ENCODE data around the gene CDHR3. TPM values are rescaled to one million over a fixed set of nuclear protein-coding genes. Genes with fewer than 3 reads are reported as not detected.
A peak's percentile ranks its signal among the peaks of the same experiment; 100 is the strongest.

CDHR3 gene
- total and polyA plus RNA-seq, 2 donors (not counting 3 experiments of a cell fraction or from before 2014, with no cell fraction given): 0.46 to 2.3 TPM

- H3K9me1 ChIP-seq (replicated peaks; ENCODE audit: control insufficient read depth, extremely low read depth, insufficient read depth, low read length): no peaks in the 10 kb centered on the region
- no peaks in the 10 kb centered on the region for H3K9me3 ChIP-seq (replicated peaks; ENCODE audit: control insufficient read depth, insufficient read depth, low read length)
- H3K4me1 ChIP-seq (ENCODE audit: control insufficient read depth, extremely low read depth, insufficient read depth, low read length): no peaks in the 10 kb centered on the region
- no peak for TF ChIP-seq POLR2A (IDR thresholded peaks at IDR 0.05; ENCODE audit: low read depth, low read length)
- no peak for TF ChIP-seq CTCF (IDR thresholded peaks at IDR 0.05; ENCODE audit: extremely low read depth in 1 of 2, insufficient read depth in 1 of 2, low read depth in 1 of 2, low read length in 2 of 2)
- no peak overlapping the region for H3K27ac ChIP-seq (ENCODE audit: insufficient read depth, low read depth, low read length)
- no peak overlapping the region for H3K4me2 ChIP-seq (ENCODE audit: insufficient read depth, low read length)
- dilution Hi-C loops (cut with MboI; ENCODE audit: extremely low pct_ligation_motif_present, low sequenced_read_pairs): no loop called here
- no peaks in the 10 kb centered on the region for H4K20me1 ChIP-seq (replicated peaks; ENCODE audit: control insufficient read depth, extremely low read depth, insufficient read depth, low read length)
- FAIRE-seq (no peak), DNase-seq (ENCODE audit: low read depth, low spot score) (no peak)
- H2AFZ ChIP-seq (ENCODE audit: low read depth, low read length): no peak overlapping the region
- CTCF ChIA-PET: interaction anchor here (1.1 to 6.0 kb wide), 6 partner anchors 115 to 387 kb away, joined by 3 to 72 read pairs (median 5); no protein-coding TSS in a partner anchor
- POLR2A ChIA-PET: no interaction called here
- intact Hi-C loops (cut with micrococcal nuclease): loop anchor here (5.0 to 10.0 kb wide), 3 partner anchors 352 to 635 kb away; no protein-coding TSS in a partner anchor
- BruUV-seq (replicated peaks): no TSS peak
- no peak overlapping the region for H3K9ac ChIP-seq (replicated peaks; ENCODE audit: extremely low read depth, insufficient read depth, low read length)
- no peak overlapping the region for H3K4me3 ChIP-seq (replicated peaks in 1 of 3; ENCODE audit: insufficient read depth in 1 of 3, low read depth in 1 of 3, low read length in 3 of 3)
- no peaks in the 10 kb centered on the region for H3K79me2 ChIP-seq (ENCODE audit: control insufficient read depth, insufficient read depth, low read length)
- peaks cover 2% of the 10 kb centered on the region in 2 experiments for H3K27me3 ChIP-seq (ENCODE audit: control insufficient read depth in 2 of 2, insufficient read depth in 2 of 2, low read length in 2 of 2)
- no peaks in the 10 kb centered on the region for H3K36me3 ChIP-seq (ENCODE audit: control insufficient read depth in 2 of 2, extremely low read depth in 1 of 2, insufficient read depth in 2 of 2, low read length in 2 of 2)
These were observed 76.5 kb downstream of the CDHR3 start for GRCh38 chr7:106039486-106040060.

GRCh38 chr7:106041140-106041717 lies 78.2 kb downstream of the CDHR3 start:
- ChIA-PET CTCF (interaction anchor here (0.9 to 6.0 kb wide), 19 partner anchors 10 to 496 kb away, joined by 3 to 72 read pairs (median 4); no protein-coding TSS in a partner anchor), POLR2A (no interaction called here)
- BruUV-seq (replicated peaks): no TSS peak

More at GRCh38 chr7:106041140-106041717, 78.2 kb downstream of the CDHR3 start:
- no peak overlapping the region for H3K4me2 ChIP-seq (ENCODE audit: insufficient read depth, low read length)
- DNase-seq (ENCODE audit: low read depth, low spot score): peak; percentile 35
- H3K9me3 ChIP-seq (replicated peaks; ENCODE audit: control insufficient read depth, insufficient read depth, low read length): no peaks in the 10 kb centered on the region
- no peak overlapping the region for H3K9ac ChIP-seq (replicated peaks; ENCODE audit: extremely low read depth, insufficient read depth, low read length)
- dilution Hi-C loops (cut with MboI; ENCODE audit: extremely low pct_ligation_motif_present, low sequenced_read_pairs) (no loop called here), intact Hi-C loops (cut with micrococcal nuclease) (loop anchor here (1.0 to 10.0 kb wide), 4 partner anchors 276 to 636 kb away; no protein-coding TSS in a partner anchor)
- H3K36me3 ChIP-seq (ENCODE audit: control insufficient read depth in 2 of 2, extremely low read depth in 1 of 2, insufficient read depth in 2 of 2, low read length in 2 of 2): no peaks in the 10 kb centered on the region
- no peaks in the 10 kb centered on the region for H3K4me1 ChIP-seq (ENCODE audit: control insufficient read depth, extremely low read depth, insufficient read depth, low read length)
- TF ChIP-seq CTCF (IDR thresholded peaks at IDR 0.05; ENCODE audit: extremely low read depth in 1 of 2, insufficient read depth in 1 of 2, low read depth in 1 of 2, low read length in 2 of 2): peak; percentile 79 to 89
- TF ChIP-seq EZH2 (IDR thresholded peaks at IDR 0.05; ENCODE audit: borderline replicate concordance, low read depth, low read length, severe bottlenecking): no peak
- H3K27me3 ChIP-seq (ENCODE audit: control insufficient read depth in 2 of 2, insufficient read depth in 2 of 2, low read length in 2 of 2): peaks cover 4 to 8% of the 10 kb centered on the region in 2 experiments
- H3K4me3 ChIP-seq (replicated peaks in 1 of 3; ENCODE audit: insufficient read depth in 1 of 3, low read depth in 1 of 3, low read length in 3 of 3): no peak overlapping the region
- no peaks in the 10 kb centered on the region for H3K79me2 ChIP-seq (ENCODE audit: control insufficient read depth, insufficient read depth, low read length)
- H2AFZ ChIP-seq (ENCODE audit: low read depth, low read length): no peak overlapping the region
- H4K20me1 ChIP-seq (replicated peaks; ENCODE audit: control insufficient read depth, extremely low read depth, insufficient read depth, low read length): no peaks in the 10 kb centered on the region
- H3K9me1 ChIP-seq (replicated peaks; ENCODE audit: control insufficient read depth, extremely low read depth, insufficient read depth, low read length): no peaks in the 10 kb centered on the region
- no peak overlapping the region for H3K27ac ChIP-seq (ENCODE audit: insufficient read depth, low read depth, low read length)
- FAIRE-seq: peak; percentile 82

Data from endothelial cell of umbilical vein (primary cell).